Measurements from ENCODE around the gene MTHFR. TPM values are rescaled to one million over a fixed set of nuclear protein-coding genes. Genes with fewer than 3 reads are reported as not detected.

Gene MTHFR
- total RNA-seq, 1 donor from 2014 or later: 29.6 TPM

DNA sequence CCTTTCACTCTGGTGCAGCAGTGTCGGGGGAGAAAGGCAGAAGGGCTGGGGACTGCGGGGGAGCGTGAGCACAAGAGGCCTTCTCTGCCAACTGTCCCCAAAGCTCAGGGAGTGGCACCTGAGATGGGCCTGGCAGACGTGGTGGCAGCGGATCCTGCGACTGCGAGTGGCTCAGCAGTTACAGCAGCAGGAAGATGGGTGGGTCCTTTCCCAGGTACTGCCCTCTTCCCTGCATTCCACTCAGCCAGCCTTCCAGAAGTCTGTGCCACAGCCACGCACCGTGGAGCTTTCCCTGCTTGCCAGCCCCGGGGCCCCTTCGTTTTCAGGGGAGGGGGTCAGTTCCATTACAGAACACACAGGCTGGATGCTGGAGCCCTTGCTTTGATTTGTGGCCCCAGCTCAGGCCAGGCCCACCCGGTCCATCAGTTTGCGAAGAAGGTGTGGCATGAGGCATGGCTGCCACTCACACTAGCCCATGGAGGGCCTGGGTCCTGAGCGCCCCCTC lies 17.2 kb downstream of the MTHFR start:
- no peaks in the 10 kb centered on the region for H3K9me3 Mint-ChIP-seq
- TF ChIP-seq, protein P1, sequence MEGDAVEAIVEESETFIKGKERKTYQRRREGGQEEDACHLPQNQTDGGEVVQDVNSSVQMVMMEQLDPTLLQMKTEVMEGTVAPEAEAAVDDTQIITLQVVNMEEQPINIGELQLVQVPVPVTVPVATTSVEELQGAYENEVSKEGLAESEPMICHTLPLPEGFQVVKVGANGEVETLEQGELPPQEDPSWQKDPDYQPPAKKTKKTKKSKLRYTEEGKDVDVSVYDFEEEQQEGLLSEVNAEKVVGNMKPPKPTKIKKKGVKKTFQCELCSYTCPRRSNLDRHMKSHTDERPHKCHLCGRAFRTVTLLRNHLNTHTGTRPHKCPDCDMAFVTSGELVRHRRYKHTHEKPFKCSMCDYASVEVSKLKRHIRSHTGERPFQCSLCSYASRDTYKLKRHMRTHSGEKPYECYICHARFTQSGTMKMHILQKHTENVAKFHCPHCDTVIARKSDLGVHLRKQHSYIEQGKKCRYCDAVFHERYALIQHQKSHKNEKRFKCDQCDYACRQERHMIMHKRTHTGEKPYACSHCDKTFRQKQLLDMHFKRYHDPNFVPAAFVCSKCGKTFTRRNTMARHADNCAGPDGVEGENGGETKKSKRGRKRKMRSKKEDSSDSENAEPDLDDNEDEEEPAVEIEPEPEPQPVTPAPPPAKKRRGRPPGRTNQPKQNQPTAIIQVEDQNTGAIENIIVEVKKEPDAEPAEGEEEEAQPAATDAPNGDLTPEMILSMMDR (conservative IDR thresholded peaks at IDR 0.05): no peak
- H3K27ac Mint-ChIP-seq (ENCODE audit: unreplicated experiment): no peak overlapping the region
- H3K36me3 Mint-ChIP-seq (ENCODE audit: low read depth): no peaks in the 10 kb centered on the region
- peaks cover 5% of the 10 kb centered on the region for H3K4me1 Mint-ChIP-seq
- H3K27me3 Mint-ChIP-seq (ENCODE audit: low read depth): no peaks in the 10 kb centered on the region
- no peak overlapping the region for H3K4me3 Mint-ChIP-seq
- DNase-seq (ENCODE audit: low read depth, low spot score): no peak

DNA sequence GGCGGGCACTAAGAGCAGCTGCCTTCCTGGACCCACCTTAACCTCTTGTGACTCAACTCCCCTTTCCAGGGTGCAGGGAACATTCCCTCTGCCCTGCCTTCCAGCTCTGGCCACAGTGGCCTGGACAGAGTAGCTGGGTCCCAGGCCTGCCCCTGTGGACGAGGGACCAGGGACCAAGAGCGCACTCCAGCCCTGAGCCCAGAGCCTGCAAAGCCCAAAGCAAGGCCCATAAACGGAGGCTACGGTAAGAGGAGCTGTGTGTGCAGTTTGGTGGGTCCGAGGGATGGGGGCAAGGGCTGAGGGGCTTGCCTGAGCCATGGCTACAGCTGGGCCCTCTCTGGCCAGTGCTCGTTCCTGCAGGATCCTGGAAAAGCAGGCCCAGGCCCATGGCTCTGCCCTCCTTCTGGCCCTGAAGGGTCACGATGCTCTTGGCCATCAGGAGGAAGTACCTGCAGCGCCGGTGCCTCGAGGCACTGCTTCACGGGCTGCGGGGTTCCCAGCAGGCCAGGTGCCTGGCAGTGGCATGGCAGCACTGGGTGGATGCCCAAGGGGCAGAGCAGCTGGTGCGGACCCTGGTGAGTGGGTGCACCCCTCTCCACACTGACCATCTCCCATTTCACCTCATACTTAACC lies 17.8 kb downstream of the MTHFR start:
- Mint-ChIP-seq H3K4me3 (no peak overlapping the region), H3K36me3 (ENCODE audit: low read depth) (no peaks in the 10 kb centered on the region), H3K27ac (ENCODE audit: unreplicated experiment) (peak overlapping the region; percentile 43), H3K4me1 (peaks cover 5% of the 10 kb centered on the region), H3K9me3 (no peaks in the 10 kb centered on the region), H3K27me3 (ENCODE audit: low read depth) (no peaks in the 10 kb centered on the region)
- TF ChIP-seq, protein P1 (conservative IDR thresholded peaks at IDR 0.05): no peak
- no peak for DNase-seq (ENCODE audit: low read depth, low spot score)

DNA sequence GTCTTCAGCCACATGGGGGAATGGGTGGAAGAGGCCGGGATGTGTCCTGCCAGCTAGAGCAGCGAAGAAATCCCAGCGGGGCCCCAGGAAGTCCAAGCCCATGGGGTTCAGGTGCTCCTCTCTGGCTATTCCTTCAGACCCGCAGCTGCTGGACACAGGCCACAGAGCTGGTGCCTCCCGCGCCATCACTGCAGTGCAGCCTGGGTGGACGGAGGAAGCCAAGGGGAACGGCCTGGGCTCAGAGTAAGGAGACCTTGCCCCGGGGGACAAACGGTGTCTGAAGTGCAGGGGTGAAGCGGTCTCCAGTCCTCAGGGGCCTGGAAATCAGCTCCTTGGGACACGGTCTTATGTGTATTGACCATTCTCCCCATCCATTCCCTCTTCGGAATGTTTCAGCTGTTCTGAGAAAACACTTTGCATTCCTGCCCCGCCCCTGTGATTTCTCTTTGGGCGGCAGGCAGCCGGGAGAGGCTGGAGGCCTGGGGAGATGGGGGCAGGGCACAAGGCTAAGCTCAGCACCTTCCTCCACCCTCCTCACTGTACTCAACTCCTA lies 18.4 kb downstream of the MTHFR start:
- Mint-ChIP-seq H3K36me3 (ENCODE audit: low read depth) (no peaks in the 10 kb centered on the region), H3K4me3 (no peak overlapping the region), H3K27me3 (ENCODE audit: low read depth) (no peaks in the 10 kb centered on the region), H3K27ac (ENCODE audit: unreplicated experiment) (no peak overlapping the region), H3K9me3 (no peaks in the 10 kb centered on the region), H3K4me1 (peaks cover 5% of the 10 kb centered on the region)
- TF ChIP-seq, protein P1 (conservative IDR thresholded peaks at IDR 0.05): no peak
- no peak for DNase-seq (ENCODE audit: low read depth, low spot score)

DNA sequence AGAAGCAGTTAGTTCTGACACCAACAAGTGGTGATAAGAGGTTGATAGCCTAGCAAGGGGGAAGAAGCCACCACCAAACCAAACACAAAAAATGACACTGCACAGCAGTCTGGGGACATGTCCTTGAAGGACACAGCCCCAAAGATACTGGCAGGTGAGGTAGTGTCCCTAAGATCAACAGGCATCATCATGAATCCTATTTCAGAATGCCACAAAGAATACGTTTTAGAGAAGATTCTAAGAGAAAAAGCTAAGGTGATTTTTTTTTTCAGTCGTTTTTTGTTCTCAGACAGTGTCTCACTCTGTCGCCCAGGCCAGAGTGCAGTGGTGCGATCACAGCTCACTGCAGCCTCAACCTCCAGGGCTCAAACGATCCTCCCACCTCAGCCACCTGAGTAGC lies 19.6 kb downstream of the MTHFR start:
- TF ChIP-seq, protein P1 (conservative IDR thresholded peaks at IDR 0.05): no peak
- H3K36me3 Mint-ChIP-seq (ENCODE audit: low read depth): no peaks in the 10 kb centered on the region
- no peak for DNase-seq (ENCODE audit: low read depth, low spot score)
- no peak overlapping the region for H3K27ac Mint-ChIP-seq (ENCODE audit: unreplicated experiment)
- H3K27me3 Mint-ChIP-seq (ENCODE audit: low read depth): no peaks in the 10 kb centered on the region
- peaks cover 5% of the 10 kb centered on the region for H3K4me1 Mint-ChIP-seq
- no peak overlapping the region for H3K4me3 Mint-ChIP-seq
- no peaks in the 10 kb centered on the region for H3K9me3 Mint-ChIP-seq

DNA sequence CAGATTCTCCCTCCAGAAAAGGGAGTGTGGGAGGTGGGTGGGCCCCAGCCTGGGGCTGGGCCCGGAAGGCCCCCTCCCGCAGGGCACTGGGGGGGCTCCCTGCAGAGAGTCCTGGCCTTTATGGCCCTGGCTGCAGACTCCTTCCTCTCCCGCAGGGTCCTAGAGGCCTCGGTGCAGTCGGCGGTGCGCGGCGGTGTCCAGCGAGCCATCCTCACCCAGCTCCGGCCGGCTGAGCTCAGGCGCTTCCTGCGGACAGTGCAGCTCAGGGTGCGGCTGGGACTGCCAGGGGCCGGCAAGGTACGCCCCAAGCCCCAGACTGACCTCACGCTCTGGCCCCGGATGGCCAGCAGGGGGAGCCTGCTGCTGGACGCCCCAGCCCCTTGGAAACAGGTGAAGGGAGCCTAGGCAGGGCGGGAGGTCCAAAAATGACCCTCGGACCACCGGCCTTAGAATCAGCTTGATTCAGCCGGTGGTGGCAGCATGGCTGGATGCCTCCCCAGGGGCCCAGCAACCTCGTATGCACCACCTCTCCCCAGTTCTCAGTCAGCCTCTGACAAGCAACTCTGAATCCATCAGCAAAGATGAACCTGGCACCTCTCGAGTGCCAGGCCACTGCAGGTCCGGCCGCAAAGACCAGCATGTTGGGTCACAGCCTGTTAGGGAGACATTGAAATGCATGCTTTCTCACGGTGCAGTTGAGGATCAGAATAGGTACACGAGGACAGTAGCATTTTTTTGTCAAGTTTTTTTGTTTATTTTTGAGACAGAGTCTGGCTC lies 20.6 kb downstream of the MTHFR start:
- Mint-ChIP-seq H3K36me3 (ENCODE audit: low read depth) (no peaks in the 10 kb centered on the region), H3K27ac (ENCODE audit: unreplicated experiment) (peak overlapping the region; percentile 22), H3K4me3 (no peak overlapping the region), H3K4me1 (peaks cover 5% of the 10 kb centered on the region), H3K27me3 (ENCODE audit: low read depth) (no peaks in the 10 kb centered on the region), H3K9me3 (no peaks in the 10 kb centered on the region)
- TF ChIP-seq, protein P1 (conservative IDR thresholded peaks at IDR 0.05): peak; percentile 84
- DNase-seq (ENCODE audit: low read depth, low spot score): peak; percentile 65

All from neural crest cell (in vitro differentiated cells).